HCEC 1CT (cell line): ENCODE results near the gene PMEL.
"Not testable (repeated sequence)": the region's sequence is repeated elsewhere in the genome, so short reads cannot be mapped to it uniquely, and the experiment has no call there.

Source experiments
- DNase-seq: peaks from one replicate; pipeline ENCODE4 v3.0.0-alpha.2; 2017

PMEL gene

GRCh38 chr12:55965941-55966407 lies at the start of gene PMEL:
Gene PMEL, minus strand, starts transcription at chr12:55966042. Its CDS starts 31 bp downstream, at chr12:55966011.
- DNase-seq = no peak

GRCh38 chr12:56014205-56014604 lies 48.4 kb upstream of the PMEL start:
- DNase-seq = no peak

GRCh38 chr12:56013482-56013881 lies 47.6 kb upstream of the PMEL start:
- no peak for DNase-seq

DNA sequence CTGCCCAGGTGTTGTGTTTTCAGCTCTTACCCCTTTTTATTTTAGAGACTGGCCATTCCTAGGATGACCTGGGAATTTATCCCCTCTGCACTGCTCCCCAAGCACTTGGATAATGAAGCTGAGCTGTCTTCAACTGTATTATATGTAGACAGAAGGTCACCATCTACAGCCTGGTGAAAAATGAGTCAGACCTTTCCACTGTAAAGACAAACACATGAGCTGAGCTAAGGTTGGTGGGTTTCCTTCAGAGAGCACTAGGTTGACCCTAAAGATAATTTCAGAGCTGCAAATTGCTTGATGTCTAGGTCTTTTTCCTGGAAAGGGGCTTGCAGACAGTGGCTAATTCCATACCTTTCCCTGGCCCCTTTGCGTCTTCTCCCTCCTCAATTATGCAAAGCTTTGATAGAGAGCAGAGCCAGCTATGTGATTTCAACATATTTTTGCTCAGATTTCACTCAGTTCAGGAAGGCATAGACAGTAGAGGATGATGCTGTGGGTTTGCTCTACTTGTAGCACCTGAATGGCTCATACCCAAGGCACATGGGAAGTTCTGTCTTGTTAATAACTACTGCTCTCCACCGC lies 45.8 kb upstream of the PMEL start:
- DNase-seq = no peak

DNA sequence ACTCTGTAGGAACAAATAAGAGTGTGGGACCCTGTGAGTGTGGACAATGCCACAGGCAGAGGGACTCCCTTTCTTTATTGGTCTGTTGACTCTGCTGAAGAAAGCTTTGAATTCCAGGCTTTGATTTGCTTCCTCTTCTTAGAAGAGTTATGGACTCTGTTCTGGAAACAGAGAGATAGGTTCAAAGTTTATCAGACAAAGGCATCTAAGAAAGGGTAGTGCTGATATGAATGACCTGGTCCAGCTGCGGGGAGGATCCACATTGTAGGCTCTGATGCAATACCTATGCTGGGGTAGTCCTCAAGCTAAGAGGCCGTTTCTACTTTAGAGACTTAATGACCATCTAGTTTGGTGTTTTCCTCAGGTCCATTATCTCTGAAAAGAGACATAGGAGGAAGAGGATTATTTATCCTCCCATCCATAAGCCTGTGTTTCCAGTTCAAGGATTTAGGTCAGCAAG lies 44.3 kb upstream of the PMEL start:
- no peak for DNase-seq

DNA sequence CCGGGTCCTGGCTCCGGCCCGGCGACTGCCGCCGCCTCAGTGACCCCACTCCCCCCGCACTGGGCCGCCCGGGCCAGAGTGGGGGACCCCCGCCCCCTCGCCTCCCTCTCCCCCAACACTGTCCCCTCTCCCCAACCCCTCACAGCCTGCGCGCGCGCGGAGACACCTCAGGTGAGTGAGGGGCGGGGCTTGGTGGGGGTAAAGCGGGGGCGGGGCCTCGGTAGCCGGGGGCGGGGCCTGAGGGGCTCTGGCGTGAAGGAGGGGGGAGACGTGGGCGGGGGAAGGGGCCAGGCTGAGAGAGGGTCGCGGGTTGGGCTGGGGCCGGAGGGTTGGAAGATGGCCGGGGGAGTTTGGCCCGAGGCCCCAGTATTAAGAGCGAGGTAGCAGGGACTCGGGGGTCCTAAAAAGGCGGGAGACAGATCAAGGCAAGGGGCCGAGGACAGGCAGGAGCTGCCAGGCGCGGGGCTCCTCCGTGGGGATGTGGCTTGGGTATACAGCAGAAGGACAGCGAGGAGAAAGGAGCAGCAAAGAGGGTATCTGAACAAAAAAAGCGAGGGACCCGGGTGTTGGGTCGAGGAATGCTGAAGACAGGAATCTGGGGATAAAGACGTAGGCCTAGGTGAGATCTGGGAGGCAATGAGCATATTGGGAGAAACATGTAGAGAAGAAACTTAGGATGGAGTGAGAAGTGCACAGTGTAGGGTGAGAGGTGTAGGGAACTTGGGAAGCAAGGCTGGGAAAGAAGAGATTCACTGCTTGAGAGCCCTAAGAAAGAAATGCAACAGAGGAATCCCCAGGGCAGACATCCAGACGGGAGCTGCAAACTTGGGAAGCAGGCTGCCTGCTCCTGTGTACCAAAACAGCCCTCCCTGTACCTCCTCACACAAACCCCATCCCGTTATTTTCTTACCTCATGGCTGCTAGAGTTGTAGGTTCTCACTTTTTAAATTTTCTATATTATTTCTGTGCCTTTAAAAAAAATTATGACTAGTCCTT lies 42.0 kb upstream of the PMEL start:
- DNase-seq = no peak

GRCh38 chr12:56004211-56004610 lies 38.4 kb upstream of the PMEL start:
- DNase-seq = no peak

DNA sequence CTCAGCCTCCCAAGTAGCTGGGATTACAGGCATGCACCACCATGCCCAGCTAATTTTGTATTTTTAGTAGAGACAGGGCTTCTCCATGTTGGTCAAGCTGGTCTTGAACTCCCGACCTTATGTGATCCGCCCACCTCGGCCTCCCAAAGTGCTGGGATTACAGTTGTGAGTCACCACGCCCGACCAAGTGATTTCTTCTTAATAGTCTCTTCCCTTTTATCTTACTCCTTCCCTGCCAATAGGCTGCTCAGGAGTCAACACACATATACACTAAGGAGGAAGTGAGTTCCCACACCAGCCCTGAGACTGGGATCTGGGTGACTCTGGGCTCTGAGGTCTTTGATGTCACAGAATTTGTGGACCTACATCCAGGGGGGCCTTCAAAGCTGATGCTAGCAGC lies 37.5 kb upstream of the PMEL start:
- DNase-seq = not testable (repeated sequence)

DNA sequence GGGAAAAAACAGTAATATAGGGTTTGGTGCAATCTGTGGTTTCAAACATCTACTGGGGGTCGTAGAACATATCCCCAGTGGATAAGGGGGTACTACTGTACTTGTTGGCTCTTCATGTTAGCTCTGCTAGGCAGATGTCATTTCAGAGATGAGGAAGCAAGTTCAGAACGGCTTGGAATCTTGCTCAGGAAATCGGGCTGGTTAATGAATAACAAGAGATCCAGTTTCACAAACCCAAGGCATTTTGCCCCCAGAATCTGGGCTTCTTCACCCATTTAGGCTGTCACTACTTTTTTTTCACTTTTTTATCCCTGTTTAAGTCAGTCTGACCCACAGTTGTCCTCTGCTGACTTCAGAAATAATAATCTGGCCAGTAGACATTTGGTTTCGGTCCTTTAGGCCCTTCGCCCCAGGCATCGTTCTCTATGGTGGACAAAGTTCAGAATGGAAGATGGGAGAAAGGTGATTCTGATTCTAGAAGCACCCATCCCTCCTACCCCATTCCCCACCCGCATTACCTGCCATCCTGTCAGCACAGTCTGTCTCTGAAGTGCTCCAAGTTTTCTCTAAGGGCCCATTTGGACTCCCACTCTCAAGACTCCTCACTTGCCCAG lies 35.8 kb upstream of the PMEL start:
- DNase-seq = no peak

GRCh38 chr12:55999999-56000540 lies 34.2 kb upstream of the PMEL start:
- DNase-seq = not testable (repeated sequence)

DNA sequence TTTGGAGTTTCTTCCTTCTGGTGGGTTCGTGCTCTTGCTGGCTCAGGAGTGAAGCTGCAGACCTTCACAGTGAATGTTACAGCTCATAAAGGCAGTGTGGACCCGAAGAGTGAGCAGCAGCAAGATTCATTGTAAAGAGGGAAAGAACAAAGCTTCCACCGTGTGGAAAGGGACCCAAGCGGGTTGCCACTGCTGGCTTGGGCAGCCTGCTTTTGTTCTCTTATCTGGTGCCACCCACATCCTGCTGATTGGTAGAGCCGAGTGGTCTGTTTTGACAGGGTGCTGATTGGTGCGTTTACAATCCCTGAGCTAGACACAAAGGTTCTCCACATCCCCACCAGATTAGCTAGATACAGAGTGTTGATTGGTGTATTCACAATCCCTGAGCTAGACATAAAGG lies 33.7 kb upstream of the PMEL start:
- not testable (repeated sequence) for DNase-seq

DNA sequence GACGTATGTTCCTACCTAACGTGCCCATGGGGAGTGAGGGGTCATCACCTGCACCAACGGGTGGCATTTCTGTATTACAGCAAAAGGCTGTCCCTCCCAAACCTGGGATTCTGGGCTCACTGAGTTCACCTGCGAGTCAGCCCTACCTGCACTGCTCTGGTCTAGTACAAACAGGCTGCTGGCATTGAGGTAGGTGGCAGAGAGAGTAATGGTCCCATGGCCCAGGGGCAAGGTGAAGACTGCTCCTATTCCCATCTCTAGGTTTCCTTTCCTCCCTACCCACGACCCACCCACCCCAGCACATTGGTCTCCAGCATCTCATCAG lies 31.7 kb upstream of the PMEL start:
- no peak for DNase-seq

- peak; percentile 97 for DNase-seq
These were observed 31.1 kb upstream of the PMEL start, which contains the start of gene SUOX for GRCh38 chr12:55996715-55997534. Gene SUOX, plus strand, starts transcription at chr12:55997276. Its CDS starts 4,946 bp downstream, at chr12:56002222.

- peak; percentile 45 for DNase-seq
These were observed 30.4 kb upstream of the PMEL start for GRCh38 chr12:55996201-55996714.

DNA sequence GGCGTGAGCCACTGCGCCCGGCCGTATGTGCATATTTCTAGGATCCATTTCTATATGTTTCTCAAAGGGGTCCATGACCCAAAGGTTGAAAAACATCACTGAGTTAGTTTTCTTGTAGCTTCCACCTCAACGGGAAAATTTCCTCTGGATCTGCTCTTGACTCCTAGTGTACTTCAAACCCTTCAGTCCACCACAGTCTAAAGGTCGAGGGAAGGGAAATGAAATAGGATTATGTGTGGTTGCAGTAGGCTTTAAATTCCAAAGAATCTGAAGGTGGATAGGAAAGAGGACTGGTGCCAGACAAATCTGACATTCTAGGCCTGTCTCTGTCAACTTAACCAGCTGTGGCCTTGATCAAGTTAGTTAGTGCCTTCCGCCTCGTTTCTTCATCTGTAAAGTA lies 29.5 kb upstream of the PMEL start:
- no peak for DNase-seq

DNA sequence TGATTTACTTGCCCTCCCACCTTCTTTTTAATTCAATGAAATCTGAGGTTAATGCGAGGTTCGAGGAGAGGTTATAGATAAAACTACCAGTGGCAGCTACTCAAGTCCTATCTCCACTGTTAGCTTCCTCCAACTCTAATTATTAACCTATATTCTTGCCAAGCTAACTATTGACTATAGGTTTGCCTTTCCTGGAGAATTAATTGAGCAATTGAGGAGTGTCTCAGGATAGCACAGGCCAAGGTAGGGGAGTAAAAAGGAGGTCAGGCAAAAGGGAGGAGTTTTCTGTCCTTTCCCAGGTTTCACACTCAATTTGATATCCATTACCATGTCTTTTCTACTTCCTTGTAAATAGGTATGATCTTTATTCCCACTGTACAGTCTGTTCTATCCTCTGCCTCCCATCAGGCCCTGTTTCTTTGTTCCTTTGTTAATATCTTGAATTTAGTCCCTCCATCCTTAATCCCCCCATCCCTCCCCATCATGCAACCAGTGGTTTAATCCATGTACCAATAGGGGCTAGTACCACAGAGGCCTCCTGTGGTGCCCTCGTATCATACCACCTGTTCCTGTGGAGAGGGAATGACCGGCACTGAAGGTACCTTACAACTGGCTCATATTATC lies 27.5 kb upstream of the PMEL start:
- DNase-seq = no peak

- no peak for DNase-seq
These were observed 25.3 kb upstream of the PMEL start for GRCh38 chr12:55991110-55991509.

- DNase-seq = not testable (repeated sequence)
These were observed 20.1 kb upstream of the PMEL start for GRCh38 chr12:55985976-55986375.

DNA sequence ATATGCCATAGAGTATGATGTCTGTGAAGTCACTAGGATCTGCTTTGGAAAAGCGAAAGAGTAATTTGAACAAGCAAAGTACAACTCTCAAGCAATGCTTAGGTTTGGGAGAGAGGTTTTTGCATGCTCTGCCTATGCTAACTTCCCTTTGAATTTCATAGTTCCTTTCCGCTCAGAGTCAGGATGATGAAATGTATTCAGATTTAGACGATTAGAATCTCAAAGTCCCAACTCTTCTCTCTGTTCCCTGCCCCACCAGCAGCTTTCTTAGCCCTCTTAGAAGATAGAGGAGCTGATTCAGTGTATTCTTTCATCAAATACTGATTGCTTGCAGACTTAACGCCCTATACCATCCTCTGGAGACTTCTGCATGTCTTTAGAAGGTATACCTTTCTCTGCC lies 19.5 kb upstream of the PMEL start:
- DNase-seq = no peak

DNA sequence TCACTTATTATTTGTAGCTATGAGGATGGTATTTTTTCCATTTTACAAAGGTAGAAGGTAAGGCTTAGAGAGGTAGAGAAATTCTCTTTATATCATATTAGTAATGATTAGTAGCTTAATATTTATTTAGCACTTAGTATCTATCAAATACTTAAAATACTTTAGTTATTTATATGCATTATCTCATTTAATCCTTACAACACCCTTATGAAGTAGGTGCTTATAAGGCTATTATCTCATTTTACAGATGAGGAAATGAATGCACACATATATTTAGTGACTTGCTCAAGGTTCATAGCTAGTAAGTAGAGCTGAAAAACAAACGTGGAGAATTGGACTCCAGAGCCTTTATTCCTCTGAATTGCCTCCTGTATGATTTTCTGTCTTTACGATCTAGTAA lies 19.0 kb upstream of the PMEL start:
- DNase-seq = no peak

DNA sequence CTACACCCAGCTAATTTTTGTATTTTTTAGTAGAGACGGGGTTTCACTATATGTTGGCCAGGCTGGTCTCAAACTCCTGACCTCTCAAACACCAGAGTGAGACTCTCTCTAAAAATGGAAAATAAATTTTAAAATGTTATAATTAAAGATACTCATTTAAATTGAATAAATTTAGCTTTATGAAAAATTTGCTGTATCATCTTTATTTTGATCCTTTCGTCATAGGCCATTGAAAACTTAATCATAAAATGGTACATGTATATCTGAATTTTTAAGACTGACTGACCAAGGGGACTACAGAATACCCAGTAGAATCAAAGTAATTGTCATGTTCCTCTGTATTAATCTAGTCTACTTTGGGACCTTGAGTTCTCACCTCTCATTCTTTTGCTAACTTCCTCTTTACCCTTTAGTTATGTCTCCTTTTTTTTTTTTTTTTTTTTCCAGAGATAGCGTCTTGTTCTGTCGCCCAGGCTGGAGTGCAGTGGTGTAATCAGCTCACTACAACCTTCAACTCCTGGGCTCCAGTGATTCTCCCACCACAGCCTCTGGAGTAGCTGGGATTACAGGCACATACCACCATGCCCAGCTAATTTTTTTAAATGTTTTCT lies 17.5 kb upstream of the PMEL start:
- no peak for DNase-seq
